Endothelial cell (in vitro differentiated cells): ENCODE data around the gene CDC20B. TPM values are rescaled to one million over a fixed set of nuclear protein-coding genes. Genes with fewer than 3 reads are reported as not detected.
"Not testable (repeated sequence)": the region's sequence is repeated elsewhere in the genome, so short reads cannot be mapped to it uniquely, and the experiment has no call there.

Experiments used
- DNase-seq: peaks from one replicate; pipeline ENCODE4 v3.0.0; 2021; ENCODE audit warnings: low spot score
- H3K27ac Mint-ChIP-seq: one replicate; pipeline ENCODE4 v1.8.0; 2021; ENCODE audit warnings: mixed read lengths, inconsistent platforms; ENCODE audit not compliant: unreplicated experiment
- H3K27me3 Mint-ChIP-seq: one replicate; pipeline ENCODE4 v1.8.0; 2021; ENCODE audit warnings: mild to moderate bottlenecking, moderate library complexity, mixed read lengths, inconsistent platforms; ENCODE audit not compliant: unreplicated experiment
- H3K36me3 Mint-ChIP-seq: one replicate; pipeline ENCODE4 v1.8.0; 2021; ENCODE audit warnings: mild to moderate bottlenecking, low read depth, mixed read lengths, inconsistent platforms; ENCODE audit not compliant: unreplicated experiment
- H3K4me1 Mint-ChIP-seq: one replicate; pipeline ENCODE4 v1.8.0; 2021; ENCODE audit warnings: mild to moderate bottlenecking, mixed read lengths, inconsistent platforms; ENCODE audit not compliant: unreplicated experiment
- H3K4me3 Mint-ChIP-seq: one replicate; pipeline ENCODE4 v1.8.0; 2021; ENCODE audit warnings: mild to moderate bottlenecking, mixed read lengths, inconsistent platforms; ENCODE audit not compliant: unreplicated experiment
- H3K9me3 Mint-ChIP-seq: one replicate; pipeline ENCODE4 v1.8.0; 2021; ENCODE audit warnings: mixed read lengths, inconsistent platforms; ENCODE audit not compliant: unreplicated experiment
- CTCF ChIP-seq: fragments of 200-600 bp; sonication (generic); IDR thresholded peaks from one replicate; pipeline ENCODE4 v1.5.0; 2021; ENCODE audit warnings: antibody characterized with exemption; ENCODE audit not compliant: unreplicated experiment
- total RNA-seq: library from RNA; stranded (reverse); fragmentation: NEBNext Ultra II Directional; extraction: Animal tissue kit (Norgen Biotek cat#: 25700); gene quantifications from one replicate; pipeline ENCODE4 v1.2.1, GENCODE V29; 2021; ENCODE audit not compliant: unreplicated experiment

The CDC20B gene
- total RNA-seq, 1 donor from 2014 or later: not detected

- Mint-ChIP-seq H3K4me1 (peaks cover 25% of the 10 kb centered on the region), H3K36me3 (no peaks in the 10 kb centered on the region), H3K27me3 (peaks cover 2% of the 10 kb centered on the region), H3K9me3 (no peaks in the 10 kb centered on the region), H3K27ac (no peak overlapping the region), H3K4me3 (no peak overlapping the region)
- no peak for DNase-seq
- TF ChIP-seq CTCF: no peak
Measured at GRCh38 chr5:55104946-55105701, 67.9 kb downstream of the CDC20B start.

GRCh38 chr5:55104036-55104772 is 68.8 kb downstream of the CDC20B start:
- no peak for DNase-seq
- Mint-ChIP-seq H3K4me3 (no peak overlapping the region), H3K27ac (no peak overlapping the region), H3K36me3 (no peaks in the 10 kb centered on the region), H3K27me3 (peaks cover 2% of the 10 kb centered on the region), H3K9me3 (no peaks in the 10 kb centered on the region), H3K4me1 (peaks cover 20% of the 10 kb centered on the region)
- no peak for TF ChIP-seq CTCF

- H3K27me3 Mint-ChIP-seq: peaks cover 5% of the 10 kb centered on the region
- no peak for DNase-seq
- H3K4me3 Mint-ChIP-seq: no peak within 1 kb of the TSS
- H3K36me3 Mint-ChIP-seq: no peaks in the 10 kb centered on the region
- no peak for TF ChIP-seq CTCF
- H3K27ac Mint-ChIP-seq: no peak within 1 kb of the TSS
- H3K9me3 Mint-ChIP-seq: no peaks in the 10 kb centered on the region
- peaks cover 20% of the 10 kb centered on the region for H3K4me1 Mint-ChIP-seq
Measured at GRCh38 chr5:55102348-55102747, 70.6 kb downstream of the CDC20B start, which contains the start of gene GZMA. Gene GZMA (plus strand): TSS chr5:55102646. CDS start chr5:55102683, 37 bp downstream.

GRCh38 chr5:55101556-55102276 is 71.3 kb downstream of the CDC20B start:
- TF ChIP-seq CTCF: no peak
- Mint-ChIP-seq H3K27ac (no peak overlapping the region), H3K27me3 (peaks cover 5% of the 10 kb centered on the region), H3K9me3 (no peaks in the 10 kb centered on the region), H3K4me3 (no peak overlapping the region), H3K36me3 (no peaks in the 10 kb centered on the region), H3K4me1 (peaks cover 20% of the 10 kb centered on the region)
- DNase-seq: no peak

- not testable (repeated sequence) for H3K36me3 Mint-ChIP-seq, DNase-seq, H3K9me3 Mint-ChIP-seq, H3K4me3 Mint-ChIP-seq, H3K27me3 Mint-ChIP-seq, H3K27ac Mint-ChIP-seq
- peaks cover 25% of the 10 kb centered on the region for H3K4me1 Mint-ChIP-seq
Measured at GRCh38 chr5:55101148-55101547, 71.8 kb downstream of the CDC20B start.
